ENCODE results near the gene RASD2.
A peak's percentile ranks its signal among the peaks of the same experiment; 100 is the strongest.
"Not testable (repeated sequence)": the region's sequence is repeated elsewhere in the genome, so short reads cannot be mapped to it uniquely, and the experiment has no call there.

The RASD2 gene, protein sequence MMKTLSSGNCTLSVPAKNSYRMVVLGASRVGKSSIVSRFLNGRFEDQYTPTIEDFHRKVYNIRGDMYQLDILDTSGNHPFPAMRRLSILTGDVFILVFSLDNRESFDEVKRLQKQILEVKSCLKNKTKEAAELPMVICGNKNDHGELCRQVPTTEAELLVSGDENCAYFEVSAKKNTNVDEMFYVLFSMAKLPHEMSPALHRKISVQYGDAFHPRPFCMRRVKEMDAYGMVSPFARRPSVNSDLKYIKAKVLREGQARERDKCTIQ

DNA sequence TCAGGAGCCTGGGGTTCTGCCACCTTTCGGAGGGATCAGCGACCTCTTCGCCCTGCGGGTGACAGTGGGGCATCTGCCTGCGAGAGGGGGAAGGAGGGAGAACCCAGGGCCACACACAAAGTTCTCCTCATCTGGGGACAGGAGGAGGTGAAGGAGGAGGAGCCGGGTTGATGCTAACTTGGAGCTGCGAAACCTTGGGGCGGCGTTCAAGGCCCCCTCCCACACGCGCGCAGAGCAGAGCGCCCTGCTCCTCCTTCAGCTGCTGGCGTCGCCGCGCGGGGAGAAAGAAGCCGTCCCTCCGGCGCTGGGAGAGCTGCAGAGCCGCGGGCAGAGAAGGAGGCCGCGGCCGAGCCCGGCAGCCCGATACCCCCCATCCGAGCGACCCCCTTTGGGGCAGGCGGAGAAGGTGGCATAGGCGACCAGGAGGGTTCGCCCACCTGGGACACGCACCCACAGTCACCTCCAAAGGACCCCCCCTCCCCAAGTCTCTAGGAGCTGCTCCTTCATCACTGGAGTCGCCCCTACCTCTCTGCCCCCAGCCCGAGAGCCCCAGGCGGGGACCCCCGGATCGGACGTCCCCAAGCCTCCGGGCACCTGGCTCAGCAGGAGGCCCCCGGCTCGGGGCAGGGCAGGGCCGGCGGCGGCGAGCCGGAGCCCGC lies at the start of gene RASD2:
Gene RASD2, plus strand, starts transcription at position 237 of the 659 bp plus-strand sequence. CDS start 5,979 bp downstream, outside the sequence.
- peak within 1 kb of the TSS; percentile 10 for H3K9ac ChIP-seq (ENCODE audit: low read length)
- no peak within 1 kb of the TSS for H3K27ac ChIP-seq (ENCODE audit: low read depth, low read length)
- no peaks in the 10 kb centered on the region for H3K9me3 ChIP-seq (ENCODE audit: control insufficient read depth, insufficient read depth, low read depth, low read length)
- H3K36me3 ChIP-seq (ENCODE audit: control insufficient read depth, insufficient read depth, low read length), result no peaks in the 10 kb centered on the region
- peaks cover 24% of the 10 kb centered on the region for H3K4me1 ChIP-seq (ENCODE audit: control insufficient read depth, insufficient read depth, low read length)
- H3K4me3 ChIP-seq (ENCODE audit: low read depth, low read length), result peak within 1 kb of the TSS; percentile 78
- peaks cover 48% of the 10 kb centered on the region for H3K27me3 ChIP-seq (ENCODE audit: control insufficient read depth, insufficient read depth, low read length)

DNA sequence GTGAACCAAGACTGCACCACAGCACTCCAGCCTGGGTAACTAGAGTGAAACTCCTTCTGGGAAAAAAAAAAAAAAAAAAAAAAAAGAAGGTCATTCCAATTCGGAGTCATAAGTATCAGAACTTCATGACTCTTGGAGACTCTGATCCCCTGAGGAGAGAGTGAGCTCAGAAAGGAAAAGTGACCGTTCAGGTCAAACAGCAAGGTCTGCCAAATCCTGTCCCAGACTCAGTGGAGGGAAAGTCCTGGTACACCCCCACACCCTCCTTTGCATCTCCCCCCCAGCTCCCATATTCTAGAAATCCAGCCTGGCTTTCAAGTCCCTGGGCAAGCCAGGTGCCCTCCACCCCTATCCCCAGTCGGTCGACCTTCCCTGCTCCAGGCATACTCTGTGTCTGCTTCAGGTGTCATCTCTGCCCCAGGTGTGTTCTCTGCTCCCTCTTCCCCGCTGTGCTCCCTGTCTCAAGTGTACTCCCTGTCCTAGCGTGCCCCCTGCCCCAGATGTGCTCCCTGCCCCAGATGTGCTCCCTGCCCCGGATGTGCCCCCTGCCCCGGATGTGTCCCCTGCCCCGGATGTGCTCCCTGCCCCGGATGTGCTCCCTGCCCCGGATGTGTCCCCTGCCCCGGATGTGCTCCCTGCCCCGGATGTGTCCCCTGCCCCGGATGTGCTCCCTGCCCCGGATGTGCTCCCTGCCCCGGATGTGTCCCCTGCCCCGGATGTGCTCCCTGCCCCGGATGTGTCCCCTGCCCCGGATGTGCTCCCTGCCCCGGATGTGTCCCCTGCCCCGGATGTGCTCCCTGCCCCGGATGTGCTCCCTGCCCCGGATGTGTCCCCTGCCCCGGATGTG lies 49.3 kb upstream of the RASD2 start:
- H3K27me3 ChIP-seq (ENCODE audit: control insufficient read depth, insufficient read depth, low read length), result peaks cover 23% of the 10 kb centered on the region; the same call in 1 of the 2 replicates
- H3K9me3 ChIP-seq (ENCODE audit: control insufficient read depth, insufficient read depth, low read depth, low read length); H3K9ac ChIP-seq (ENCODE audit: low read length); H3K4me1 ChIP-seq (ENCODE audit: control insufficient read depth, insufficient read depth, low read length); H3K36me3 ChIP-seq (ENCODE audit: control insufficient read depth, insufficient read depth, low read length); H3K27ac ChIP-seq (ENCODE audit: low read depth, low read length); H3K4me3 ChIP-seq (ENCODE audit: low read depth, low read length): not testable (repeated sequence)

DNA sequence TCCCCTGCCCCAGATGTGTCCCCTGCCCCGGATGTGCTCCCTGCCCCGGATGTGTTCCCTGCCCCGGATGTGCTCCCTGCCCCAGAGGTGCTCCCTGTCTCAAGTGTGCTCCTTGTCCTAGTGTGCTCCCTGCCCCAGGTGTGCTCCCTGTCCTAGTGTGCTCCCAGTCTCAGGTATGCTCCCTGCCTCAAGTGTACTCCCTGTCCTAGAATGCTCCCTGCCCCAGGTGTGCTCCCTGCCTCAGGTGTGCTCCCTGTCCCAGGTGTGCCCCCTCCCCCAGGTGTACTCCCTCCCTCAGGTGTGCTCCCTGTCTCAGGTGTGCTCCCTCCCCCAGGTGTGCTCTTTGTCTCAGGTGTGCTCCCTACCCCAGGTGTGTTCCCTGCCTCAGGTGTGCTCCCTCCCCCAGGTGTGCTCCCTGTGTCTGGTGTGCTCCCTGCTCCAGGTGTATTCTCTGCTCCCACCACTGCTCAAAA lies 48.7 kb upstream of the RASD2 start:
- no peaks in the 10 kb centered on the region; the same call in 1 of the 2 replicates for H3K9me3 ChIP-seq (ENCODE audit: control insufficient read depth, insufficient read depth, low read depth, low read length)
- no peaks in the 10 kb centered on the region for H3K36me3 ChIP-seq (ENCODE audit: control insufficient read depth, insufficient read depth, low read length)
- H3K27me3 ChIP-seq (ENCODE audit: control insufficient read depth, insufficient read depth, low read length), result peaks cover 23% of the 10 kb centered on the region; the same call in 1 of the 2 replicates
- no peak overlapping the region for H3K9ac ChIP-seq (ENCODE audit: low read length)
- H3K4me1 ChIP-seq (ENCODE audit: control insufficient read depth, insufficient read depth, low read length), result no peaks in the 10 kb centered on the region
- H3K4me3 ChIP-seq (ENCODE audit: low read depth, low read length), result no peak overlapping the region
- no peak overlapping the region for H3K27ac ChIP-seq (ENCODE audit: low read depth, low read length)

DNA sequence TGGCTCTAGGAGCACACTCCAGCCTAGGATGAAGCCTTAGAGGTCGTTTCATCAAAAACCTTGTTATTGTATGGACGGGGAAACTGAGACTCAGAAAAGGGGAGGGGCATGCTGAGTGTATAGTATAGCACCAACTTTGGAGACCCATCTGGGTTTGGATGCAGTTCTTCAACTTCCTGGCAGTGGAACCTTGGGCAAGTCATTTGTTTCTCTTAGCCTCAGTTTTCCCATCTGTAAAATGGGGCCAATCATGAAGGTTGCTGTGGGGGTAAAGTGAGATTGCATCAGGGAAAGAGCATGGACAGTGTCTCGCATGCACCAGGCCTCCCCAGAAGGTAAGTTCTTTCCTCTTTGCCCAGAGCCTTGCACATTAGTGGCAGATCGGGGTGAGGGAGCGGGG lies 47.6 kb upstream of the RASD2 start:
- Histone ChIP-seq H3K27ac (ENCODE audit: low read depth, low read length) (no peak overlapping the region), H3K9me3 (ENCODE audit: control insufficient read depth, insufficient read depth, low read depth, low read length) (no peaks in the 10 kb centered on the region; the same call in 1 of the 2 replicates), H3K9ac (ENCODE audit: low read length) (no peak overlapping the region), H3K36me3 (ENCODE audit: control insufficient read depth, insufficient read depth, low read length) (no peaks in the 10 kb centered on the region), H3K4me1 (ENCODE audit: control insufficient read depth, insufficient read depth, low read length) (no peaks in the 10 kb centered on the region), H3K27me3 (ENCODE audit: control insufficient read depth, insufficient read depth, low read length) (peaks cover 23% of the 10 kb centered on the region; the same call in 1 of the 2 replicates), H3K4me3 (ENCODE audit: low read depth, low read length) (no peak overlapping the region)

DNA sequence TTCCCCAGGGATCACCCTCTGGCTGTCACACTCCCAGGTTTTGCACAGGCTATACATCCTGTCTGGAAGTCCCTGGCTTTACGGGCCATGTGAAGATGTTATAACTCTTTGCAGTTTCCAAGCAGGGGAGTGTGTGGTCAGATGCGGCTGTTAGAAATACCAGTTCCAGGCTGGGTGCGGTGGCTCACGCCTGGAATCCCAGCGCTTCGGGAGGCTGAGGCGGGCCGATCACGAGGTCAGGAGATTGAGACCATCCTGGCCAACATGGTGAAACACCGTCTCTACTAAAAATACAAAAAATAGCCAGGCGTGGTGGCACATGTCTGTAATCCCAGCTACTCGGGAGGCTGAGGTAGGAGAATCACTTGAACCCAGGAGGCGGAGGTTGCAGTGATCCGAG lies 44.9 kb upstream of the RASD2 start:
- not testable (repeated sequence) for H3K9ac ChIP-seq (ENCODE audit: low read length); H3K4me1 ChIP-seq (ENCODE audit: control insufficient read depth, insufficient read depth, low read length)

DNA sequence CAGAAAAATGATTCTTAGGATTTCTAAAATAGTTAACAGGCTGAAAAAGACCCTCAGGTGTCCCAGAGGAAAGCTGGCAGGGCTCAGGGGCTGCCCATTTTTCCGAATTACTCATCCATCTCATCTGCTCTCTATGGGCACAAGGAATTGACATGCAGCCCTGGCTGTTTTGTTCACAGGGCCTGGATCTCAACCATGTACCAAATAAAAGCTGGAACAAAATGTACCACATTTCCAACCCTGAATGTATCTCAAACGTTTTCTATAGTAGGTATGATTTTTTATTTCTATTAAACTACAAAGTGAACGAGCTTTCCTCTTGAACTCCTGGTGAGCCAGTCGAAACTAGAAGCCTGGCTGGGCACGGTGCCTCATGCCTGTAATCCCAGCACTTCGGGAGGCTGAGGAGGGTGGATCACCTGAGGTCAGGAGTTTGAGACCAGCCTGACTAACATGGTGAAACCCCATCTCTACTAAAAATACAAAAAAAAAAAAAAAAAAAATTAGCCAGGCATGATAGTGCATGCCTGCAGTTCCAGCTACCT lies 43.8 kb upstream of the RASD2 start:
- H3K9me3 ChIP-seq (ENCODE audit: control insufficient read depth, insufficient read depth, low read depth, low read length), result no peaks in the 10 kb centered on the region; the same call in 1 of the 2 replicates
- H3K4me3 ChIP-seq (ENCODE audit: low read depth, low read length), result no peak overlapping the region
- H3K9ac ChIP-seq (ENCODE audit: low read length), result no peak overlapping the region
- no peaks in the 10 kb centered on the region for H3K4me1 ChIP-seq (ENCODE audit: control insufficient read depth, insufficient read depth, low read length)
- H3K27me3 ChIP-seq (ENCODE audit: control insufficient read depth, insufficient read depth, low read length), result peaks cover 24% of the 10 kb centered on the region
- no peaks in the 10 kb centered on the region for H3K36me3 ChIP-seq (ENCODE audit: control insufficient read depth, insufficient read depth, low read length)
- H3K27ac ChIP-seq (ENCODE audit: low read depth, low read length), result no peak overlapping the region

More for the DNA sequence above, 44.9 kb upstream of the RASD2 start:
- not testable (repeated sequence) for H3K36me3 ChIP-seq (ENCODE audit: control insufficient read depth, insufficient read depth, low read length); H3K27ac ChIP-seq (ENCODE audit: low read depth, low read length); H3K9me3 ChIP-seq (ENCODE audit: control insufficient read depth, insufficient read depth, low read depth, low read length); H3K4me3 ChIP-seq (ENCODE audit: low read depth, low read length)
- peaks cover 24% of the 10 kb centered on the region for H3K27me3 ChIP-seq (ENCODE audit: control insufficient read depth, insufficient read depth, low read length)

DNA sequence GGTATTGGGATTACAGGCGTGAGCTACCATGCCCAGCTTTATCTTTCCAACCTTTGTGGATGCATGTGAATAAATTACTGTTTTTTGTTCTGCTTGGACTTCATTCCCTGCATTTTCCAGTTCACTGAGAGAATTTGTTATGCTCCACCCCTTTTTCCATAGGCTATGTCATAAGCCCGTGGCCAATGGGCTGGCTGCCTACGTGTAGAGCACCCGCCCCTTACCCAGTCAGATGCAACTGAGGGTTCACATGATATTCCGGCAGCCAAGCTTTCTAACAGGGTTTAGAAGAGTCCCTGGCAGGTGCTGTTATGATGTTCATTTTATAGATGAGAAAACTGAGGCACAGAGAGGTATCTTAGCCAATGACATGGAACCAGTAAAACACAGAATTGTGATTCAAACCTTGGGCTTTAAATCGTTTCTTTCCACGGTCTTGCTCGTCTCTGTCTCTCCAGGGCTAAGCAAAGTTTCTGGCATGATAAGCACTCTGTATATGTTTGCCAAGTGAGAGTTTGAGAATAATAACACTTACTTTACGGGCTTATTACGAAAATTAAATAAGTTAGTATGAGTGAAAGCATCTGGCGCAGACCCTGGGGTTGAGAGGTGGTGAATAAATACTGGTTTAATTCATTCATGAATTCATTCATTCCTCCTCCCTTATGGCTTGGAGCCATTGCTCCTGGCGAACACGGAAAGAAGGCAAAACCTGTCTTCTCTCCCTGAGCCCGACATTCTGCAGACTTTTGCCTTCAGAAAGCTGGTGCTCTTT lies 42.4 kb upstream of the RASD2 start:
- no peak overlapping the region for H3K4me3 ChIP-seq (ENCODE audit: low read depth, low read length)
- H3K9me3 ChIP-seq (ENCODE audit: control insufficient read depth, insufficient read depth, low read depth, low read length), result no peaks in the 10 kb centered on the region
- no peak overlapping the region for H3K27ac ChIP-seq (ENCODE audit: low read depth, low read length)
- H3K36me3 ChIP-seq (ENCODE audit: control insufficient read depth, insufficient read depth, low read length), result no peaks in the 10 kb centered on the region
- no peak overlapping the region for H3K9ac ChIP-seq (ENCODE audit: low read length)
- H3K4me1 ChIP-seq (ENCODE audit: control insufficient read depth, insufficient read depth, low read length), result no peaks in the 10 kb centered on the region
- H3K27me3 ChIP-seq (ENCODE audit: control insufficient read depth, insufficient read depth, low read length), result peaks cover 18% of the 10 kb centered on the region

DNA sequence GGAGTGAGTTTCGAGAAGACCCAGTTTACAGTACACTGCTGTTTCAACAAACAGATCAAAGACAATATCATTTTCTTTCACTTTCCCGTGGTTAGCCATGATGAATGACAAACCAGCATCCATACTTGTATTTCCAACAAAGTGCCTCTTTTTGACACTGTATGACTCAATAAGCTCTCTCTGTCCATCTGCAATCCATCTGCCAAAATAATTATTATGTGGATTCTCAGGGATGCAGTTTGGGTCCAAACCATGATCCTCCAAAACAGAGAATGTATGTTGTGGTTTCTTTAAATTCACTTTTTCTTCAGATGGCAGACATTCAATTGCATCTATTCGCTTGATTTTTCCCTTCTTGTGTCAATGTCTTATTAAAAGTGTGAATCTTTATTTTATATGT lies 37.8 kb upstream of the RASD2 start:
- H3K36me3 ChIP-seq (ENCODE audit: control insufficient read depth, insufficient read depth, low read length), result no peaks in the 10 kb centered on the region
- no peaks in the 10 kb centered on the region for H3K9me3 ChIP-seq (ENCODE audit: control insufficient read depth, insufficient read depth, low read depth, low read length)
- H3K4me3 ChIP-seq (ENCODE audit: low read depth, low read length), result no peak overlapping the region
- peaks cover 7% of the 10 kb centered on the region; the same call in 1 of the 2 replicates for H3K27me3 ChIP-seq (ENCODE audit: control insufficient read depth, insufficient read depth, low read length)
- H3K27ac ChIP-seq (ENCODE audit: low read depth, low read length), result no peak overlapping the region
- no peak overlapping the region for H3K9ac ChIP-seq (ENCODE audit: low read length)
- no peaks in the 10 kb centered on the region; the same call in 1 of the 2 replicates for H3K4me1 ChIP-seq (ENCODE audit: control insufficient read depth, insufficient read depth, low read length)

DNA sequence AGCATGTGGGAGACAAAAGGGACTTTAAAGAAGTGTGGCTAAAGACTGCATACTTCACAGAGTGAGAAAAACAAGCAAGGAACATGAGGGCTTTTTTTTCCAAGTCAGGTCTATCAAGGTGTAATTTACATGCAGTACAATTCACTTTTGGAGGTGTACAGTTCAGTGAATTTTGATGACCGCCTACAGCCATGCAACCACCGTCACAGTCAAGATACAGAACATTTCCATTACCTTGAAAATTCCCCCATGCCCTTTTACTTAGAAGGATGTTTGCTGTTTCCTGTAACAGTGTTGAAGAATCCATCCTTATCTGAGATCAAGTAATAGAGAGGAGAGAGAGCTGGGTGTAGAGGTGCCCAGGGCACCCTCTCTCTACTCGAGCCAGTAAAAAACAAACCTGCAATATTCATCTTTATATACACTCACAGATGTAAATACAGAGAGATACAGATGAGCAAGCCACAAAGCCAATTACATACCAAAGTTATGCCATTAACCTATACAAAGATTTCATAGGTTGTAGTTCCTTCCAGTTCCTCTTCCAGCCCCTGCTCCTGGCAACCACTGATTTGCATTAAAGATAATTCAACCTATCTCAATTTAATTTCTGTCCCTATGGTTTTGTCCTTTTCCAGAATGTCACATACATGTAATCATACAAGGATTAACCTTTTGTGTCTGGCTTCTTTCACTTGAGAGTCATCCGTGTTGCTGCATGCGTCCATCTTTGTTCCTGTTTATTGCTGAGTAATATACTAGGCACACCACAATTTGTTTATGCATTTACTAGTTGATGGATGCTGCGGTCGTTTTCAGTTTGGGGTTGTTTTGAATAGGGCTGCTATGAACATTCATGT lies 35.0 kb upstream of the RASD2 start:
- H3K4me3 ChIP-seq (ENCODE audit: low read depth, low read length), result no peak overlapping the region
- H3K36me3 ChIP-seq (ENCODE audit: control insufficient read depth, insufficient read depth, low read length), result no peaks in the 10 kb centered on the region
- H3K4me1 ChIP-seq (ENCODE audit: control insufficient read depth, insufficient read depth, low read length), result peaks cover 5% of the 10 kb centered on the region; the same call in 1 of the 2 replicates
- no peak overlapping the region for H3K27ac ChIP-seq (ENCODE audit: low read depth, low read length)
- H3K9me3 ChIP-seq (ENCODE audit: control insufficient read depth, insufficient read depth, low read depth, low read length), result no peaks in the 10 kb centered on the region
- no peaks in the 10 kb centered on the region for H3K27me3 ChIP-seq (ENCODE audit: control insufficient read depth, insufficient read depth, low read length)
- H3K9ac ChIP-seq (ENCODE audit: low read length), result no peak overlapping the region

DNA sequence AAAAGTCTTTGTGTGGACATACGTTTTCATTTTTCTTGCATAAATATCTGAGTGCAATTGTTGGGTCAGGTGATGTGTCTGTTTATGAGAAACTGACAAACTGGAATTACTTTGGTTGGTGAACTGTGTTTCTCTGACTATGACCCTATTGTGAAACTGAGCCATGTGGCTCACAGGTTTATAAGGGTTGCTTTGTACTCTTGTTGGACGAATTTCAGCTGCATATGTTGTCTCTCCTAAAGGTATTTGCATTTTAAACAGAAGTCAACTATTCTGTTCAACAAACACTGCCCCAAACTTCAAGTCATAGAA lies 34.4 kb upstream of the RASD2 start:
- H3K27ac ChIP-seq (ENCODE audit: low read depth, low read length), result no peak overlapping the region
- no peak overlapping the region for H3K4me3 ChIP-seq (ENCODE audit: low read depth, low read length)
- H3K36me3 ChIP-seq (ENCODE audit: control insufficient read depth, insufficient read depth, low read length), result no peaks in the 10 kb centered on the region
- no peaks in the 10 kb centered on the region for H3K9me3 ChIP-seq (ENCODE audit: control insufficient read depth, insufficient read depth, low read depth, low read length)
- peaks cover 10% of the 10 kb centered on the region for H3K4me1 ChIP-seq (ENCODE audit: control insufficient read depth, insufficient read depth, low read length)
- no peaks in the 10 kb centered on the region for H3K27me3 ChIP-seq (ENCODE audit: control insufficient read depth, insufficient read depth, low read length)
- H3K9ac ChIP-seq (ENCODE audit: low read length), result no peak overlapping the region

Measured in HUES6 (cell line).